ENCODE measurements around the gene SLC5A2. TPM values are rescaled to one million over a fixed set of nuclear protein-coding genes. Genes with fewer than 3 reads are reported as not detected.
"Not testable (repeated sequence)": the region's sequence is repeated elsewhere in the genome, so short reads cannot be mapped to it uniquely, and the experiment has no call there.

SLC5A2 gene
- total RNA-seq, 2 donors from 2014 or later: 0.85 TPM; not detected in 1

DNA sequence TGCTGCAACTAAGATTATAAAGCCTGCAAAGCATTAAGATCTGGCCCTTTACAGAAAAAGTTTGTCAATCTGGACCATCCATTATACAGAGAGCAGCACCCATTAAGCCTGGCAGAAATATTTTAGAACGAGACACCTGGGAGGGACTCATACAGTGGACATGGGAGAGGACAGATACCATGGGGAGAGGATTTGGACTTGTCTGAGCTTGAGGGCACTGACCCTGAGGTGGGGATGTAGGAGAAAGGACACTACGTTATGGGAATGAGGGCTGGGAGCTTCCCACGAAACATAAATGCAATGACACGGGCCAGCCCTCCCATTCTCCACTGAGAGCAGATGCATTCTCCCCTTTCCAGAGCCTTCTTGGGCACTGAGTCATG is 19.0 kb downstream of the SLC5A2 start:
- Histone ChIP-seq H3K36me3 (peaks cover 7% of the 10 kb centered on the region), H3K4me3 (no peak overlapping the region), H3K4me1 (ENCODE audit: control insufficient read depth in 1 of 2, low read depth in 2 of 2) (peaks cover 2 to 22% of the 10 kb centered on the region in 2 donors), H3K27ac (no peak overlapping the region), H3K27me3 (replicated peaks; ENCODE audit: insufficient read depth) (no peaks in the 10 kb centered on the region), H3K9me3 (no peaks in the 10 kb centered on the region)
- ATAC-seq (ENCODE audit: insufficient number of reproducible peaks, low FRiP score, low read depth) (no peak), DNase-seq (ENCODE audit: low spot score) (no peak)
- TF ChIP-seq, protein P1, sequence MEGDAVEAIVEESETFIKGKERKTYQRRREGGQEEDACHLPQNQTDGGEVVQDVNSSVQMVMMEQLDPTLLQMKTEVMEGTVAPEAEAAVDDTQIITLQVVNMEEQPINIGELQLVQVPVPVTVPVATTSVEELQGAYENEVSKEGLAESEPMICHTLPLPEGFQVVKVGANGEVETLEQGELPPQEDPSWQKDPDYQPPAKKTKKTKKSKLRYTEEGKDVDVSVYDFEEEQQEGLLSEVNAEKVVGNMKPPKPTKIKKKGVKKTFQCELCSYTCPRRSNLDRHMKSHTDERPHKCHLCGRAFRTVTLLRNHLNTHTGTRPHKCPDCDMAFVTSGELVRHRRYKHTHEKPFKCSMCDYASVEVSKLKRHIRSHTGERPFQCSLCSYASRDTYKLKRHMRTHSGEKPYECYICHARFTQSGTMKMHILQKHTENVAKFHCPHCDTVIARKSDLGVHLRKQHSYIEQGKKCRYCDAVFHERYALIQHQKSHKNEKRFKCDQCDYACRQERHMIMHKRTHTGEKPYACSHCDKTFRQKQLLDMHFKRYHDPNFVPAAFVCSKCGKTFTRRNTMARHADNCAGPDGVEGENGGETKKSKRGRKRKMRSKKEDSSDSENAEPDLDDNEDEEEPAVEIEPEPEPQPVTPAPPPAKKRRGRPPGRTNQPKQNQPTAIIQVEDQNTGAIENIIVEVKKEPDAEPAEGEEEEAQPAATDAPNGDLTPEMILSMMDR (IDR thresholded peaks at IDR 0.05): no peak

DNA sequence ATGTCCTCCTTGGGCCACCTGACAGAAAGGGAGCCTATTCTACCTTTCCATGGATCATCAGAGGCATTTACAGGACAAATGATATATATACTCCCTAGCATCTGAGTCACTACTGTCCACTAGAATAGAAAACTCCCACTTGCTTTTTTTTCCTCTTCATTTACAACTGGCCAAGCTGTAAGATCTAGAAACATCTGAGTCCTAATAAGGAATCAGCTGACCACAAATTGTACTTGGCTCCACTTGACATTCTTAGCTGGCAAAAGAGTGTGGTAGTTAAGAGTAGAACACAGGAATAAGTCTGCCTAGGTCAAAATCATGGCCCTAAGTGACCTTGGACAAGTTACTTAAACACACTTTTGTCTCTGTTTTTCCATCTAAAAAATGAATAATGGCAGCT is 20.1 kb downstream of the SLC5A2 start:
- DNase-seq (ENCODE audit: low spot score): no peak
- peak overlapping the region; percentile 21 to 55 for H3K27ac ChIP-seq
- H3K9me3 ChIP-seq: no peaks in the 10 kb centered on the region
- H3K36me3 ChIP-seq: peaks cover 7% of the 10 kb centered on the region
- H3K27me3 ChIP-seq (replicated peaks; ENCODE audit: insufficient read depth): no peaks in the 10 kb centered on the region
- peaks cover 7 to 29% of the 10 kb centered on the region in 2 donors for H3K4me1 ChIP-seq (ENCODE audit: control insufficient read depth in 1 of 2, low read depth in 2 of 2)
- TF ChIP-seq, protein P1 (IDR thresholded peaks at IDR 0.05): no peak
- H3K4me3 ChIP-seq: no peak overlapping the region
- no peak for ATAC-seq (ENCODE audit: insufficient number of reproducible peaks, low FRiP score, low read depth)

DNA sequence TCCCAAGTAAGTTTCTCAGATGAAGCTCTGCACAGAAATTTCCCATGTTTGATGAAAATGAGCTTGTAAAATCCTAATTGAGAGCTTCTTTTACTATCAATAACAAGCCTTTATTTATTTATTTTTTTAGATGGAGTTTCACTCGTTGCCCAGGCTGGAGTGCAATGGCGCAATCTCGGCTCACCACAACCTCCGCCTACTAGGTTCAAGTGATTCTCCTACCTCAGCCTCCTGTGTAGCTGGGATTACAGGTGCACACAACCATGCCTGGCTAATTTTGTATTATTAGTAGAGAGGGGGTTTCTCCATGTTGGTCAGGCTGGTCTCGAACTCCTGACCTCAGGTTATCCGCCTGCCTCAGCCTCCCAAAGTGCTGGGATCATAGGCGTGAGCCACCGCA is 20.6 kb downstream of the SLC5A2 start:
- not testable (repeated sequence) for H3K4me3 ChIP-seq; H3K9me3 ChIP-seq; H3K36me3 ChIP-seq; H3K27ac ChIP-seq; DNase-seq (ENCODE audit: low spot score); ATAC-seq (ENCODE audit: insufficient number of reproducible peaks, low FRiP score, low read depth); H3K27me3 ChIP-seq (replicated peaks; ENCODE audit: insufficient read depth)
- H3K4me1 ChIP-seq (ENCODE audit: control insufficient read depth in 1 of 2, low read depth in 2 of 2): peaks cover 7 to 29% of the 10 kb centered on the region in 2 donors

DNA sequence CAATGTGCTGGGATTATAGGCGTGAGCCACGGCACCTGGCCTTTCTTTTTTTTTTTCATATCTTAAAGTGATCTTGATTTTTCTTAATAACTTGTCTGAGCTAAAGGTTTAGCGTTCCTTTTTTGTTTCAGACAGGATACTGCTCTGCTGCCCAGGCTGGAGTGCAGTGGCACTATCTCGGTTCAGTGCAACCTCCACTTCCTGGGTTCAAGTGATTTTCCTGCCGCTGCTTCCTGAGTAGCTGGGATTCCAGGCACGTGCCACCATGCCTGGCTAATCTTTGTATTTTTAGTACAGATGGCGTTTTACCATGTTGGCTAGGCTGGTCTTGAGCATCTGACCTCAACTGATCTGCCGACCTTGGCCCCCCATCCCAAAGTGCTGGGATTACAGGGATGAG is 21.2 kb downstream of the SLC5A2 start:
- H3K36me3 ChIP-seq: peaks cover under 1% of the 10 kb centered on the region
- ATAC-seq (ENCODE audit: insufficient number of reproducible peaks, low FRiP score, low read depth) (no peak), DNase-seq (ENCODE audit: low spot score) (no peak)
- H3K27ac ChIP-seq: no peak overlapping the region
- H3K4me3 ChIP-seq: no peak overlapping the region
- no peaks in the 10 kb centered on the region for H3K27me3 ChIP-seq (replicated peaks; ENCODE audit: insufficient read depth)
- TF ChIP-seq, protein P1 (IDR thresholded peaks at IDR 0.05): no peak
- H3K4me1 ChIP-seq (ENCODE audit: control insufficient read depth in 1 of 2, low read depth in 2 of 2): peaks cover 7 to 32% of the 10 kb centered on the region in 2 donors
- H3K9me3 ChIP-seq: no peaks in the 10 kb centered on the region

DNA sequence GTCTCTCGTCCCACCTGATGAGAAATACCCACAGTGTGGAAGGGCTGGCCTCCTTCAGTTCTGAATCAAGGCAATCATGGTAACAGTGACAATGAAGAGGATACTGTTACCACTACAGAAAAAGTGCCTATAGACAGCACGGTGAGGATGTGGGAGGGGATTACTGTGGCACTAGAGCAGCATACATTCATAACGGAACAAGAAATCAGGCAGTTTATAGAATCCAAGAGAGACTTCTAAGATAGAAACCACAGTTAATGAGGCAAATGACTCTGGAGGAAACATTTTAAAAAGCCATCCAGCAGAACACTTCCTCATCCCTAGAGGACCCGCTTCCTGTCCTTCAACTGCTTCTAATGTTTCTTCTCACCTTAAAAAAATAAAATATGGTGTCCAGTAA is 22.6 kb downstream of the SLC5A2 start:
- ATAC-seq (ENCODE audit: insufficient number of reproducible peaks, low FRiP score, low read depth): no peak
- TF ChIP-seq, protein P1 (IDR thresholded peaks at IDR 0.05): no peak
- Histone ChIP-seq H3K9me3 (no peaks in the 10 kb centered on the region), H3K4me3 (no peak overlapping the region), H3K27ac (no peak overlapping the region), H3K4me1 (ENCODE audit: control insufficient read depth in 1 of 2, low read depth in 2 of 2) (peaks cover 14 to 45% of the 10 kb centered on the region in 2 donors), H3K36me3 (no peaks in the 10 kb centered on the region), H3K27me3 (replicated peaks; ENCODE audit: insufficient read depth) (no peaks in the 10 kb centered on the region)
- no peak for DNase-seq (ENCODE audit: low spot score)

DNA sequence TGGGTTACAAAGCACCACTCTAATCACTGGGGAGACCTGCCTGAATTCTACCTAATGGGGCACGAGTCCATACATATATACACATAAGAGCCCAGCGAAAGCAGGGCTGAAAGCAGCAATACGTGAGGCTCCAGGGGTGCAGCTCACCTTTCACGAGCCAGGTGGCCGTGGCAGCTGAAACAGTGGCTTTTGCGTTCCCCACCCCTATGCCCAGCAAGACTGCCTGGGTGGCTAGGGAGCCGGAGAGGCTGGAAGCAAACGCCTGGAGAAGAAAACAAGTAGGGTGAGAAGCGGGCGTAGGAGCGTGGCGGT is 24.6 kb downstream of the SLC5A2 start:
- TF ChIP-seq, protein P1 (IDR thresholded peaks at IDR 0.05): no peak
- peak overlapping the region; percentile 87 for H3K4me3 ChIP-seq
- H3K27me3 ChIP-seq (replicated peaks; ENCODE audit: insufficient read depth): no peaks in the 10 kb centered on the region
- H3K27ac ChIP-seq: peak overlapping the region; percentile 91 to 95
- ATAC-seq (ENCODE audit: insufficient number of reproducible peaks, low FRiP score, low read depth) (no peak), DNase-seq (ENCODE audit: low spot score) (no peak)
- H3K9me3 ChIP-seq: no peaks in the 10 kb centered on the region
- no peaks in the 10 kb centered on the region for H3K36me3 ChIP-seq
- H3K4me1 ChIP-seq (ENCODE audit: control insufficient read depth in 1 of 2, low read depth in 2 of 2): peaks cover 14 to 40% of the 10 kb centered on the region in 2 donors

Measured in thoracic aorta (tissue), 2 donors.